ENCODE measurements around the gene GOLPH3.
A peak's percentile ranks its signal among the peaks of the same experiment; 100 is the strongest.

The GOLPH3 gene

DNA sequence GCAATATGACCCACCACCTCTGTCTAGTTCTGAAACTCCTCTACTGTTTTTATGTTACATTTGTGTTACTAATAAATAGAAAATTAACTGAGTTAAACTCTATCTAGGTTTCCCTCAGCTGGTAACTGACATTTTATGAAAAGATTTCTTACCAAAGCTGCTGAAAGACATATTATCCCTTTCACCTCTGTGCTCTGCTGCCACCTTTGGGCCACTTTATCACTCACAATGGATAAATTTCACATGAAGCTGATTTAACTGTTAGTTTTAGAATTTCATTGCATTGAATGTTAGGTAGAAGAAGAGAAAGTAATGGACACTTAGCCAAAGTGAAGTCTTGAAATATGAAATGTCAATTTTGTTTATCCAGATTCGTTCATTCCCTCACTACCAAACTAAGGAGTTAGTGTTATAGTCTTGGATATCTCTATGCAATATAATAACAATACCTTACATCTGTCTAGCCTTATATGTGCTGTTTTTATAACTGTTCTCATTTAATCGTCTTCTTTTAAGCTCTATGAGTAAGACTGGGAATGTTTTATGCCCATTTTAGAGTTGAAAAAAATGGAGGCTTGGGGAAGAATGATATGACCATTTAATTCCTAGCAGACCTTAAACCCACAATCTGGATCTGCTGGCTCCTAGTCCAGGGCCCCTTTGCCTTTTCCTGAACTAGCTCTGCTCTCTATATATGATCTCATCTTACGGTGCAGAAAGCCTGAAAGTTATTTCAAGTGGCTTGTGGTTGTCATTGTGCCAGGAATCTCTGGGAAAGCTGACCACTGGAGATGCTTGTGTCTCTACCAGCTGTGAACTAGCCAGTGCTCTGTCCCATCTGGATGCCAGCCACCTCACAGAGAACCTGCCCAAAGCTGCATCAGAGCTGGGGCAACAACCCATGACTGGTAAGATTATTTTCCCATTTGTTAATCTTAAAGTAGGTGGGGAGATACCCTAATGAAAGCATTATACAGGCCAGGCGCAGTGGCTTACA, 97.1 kb downstream of the GOLPH3 start:
- peak in 17 of 58 donors; percentile 7 to 57 (median 33) for DNase-seq

Measured in anterior cingulate cortex (tissue), 58 donors.